ENCODE measurements around the gene EHMT1.
A peak's percentile ranks its signal among the peaks of the same experiment; 100 is the strongest.
"Not testable (repeated sequence)": the region's sequence is repeated elsewhere in the genome, so short reads cannot be mapped to it uniquely, and the experiment has no call there.

EHMT1 gene

GRCh38 chr9:137873408-137873807 is 254.6 kb downstream of the EHMT1 start:
- no peak for DNase-seq (ENCODE audit: low spot score)

- no peak for DNase-seq (ENCODE audit: low spot score)
Observed at GRCh38 chr9:137873858-137874362, 255.1 kb downstream of the EHMT1 start.

GRCh38 chr9:137875354-137875753 is 256.5 kb downstream of the EHMT1 start:
- no peak for DNase-seq (ENCODE audit: low spot score)

- no peak for DNase-seq (ENCODE audit: low spot score)
Observed at GRCh38 chr9:137875846-137876245, 257.0 kb downstream of the EHMT1 start.

GRCh38 chr9:137876269-137876668 is 257.5 kb downstream of the EHMT1 start:
- DNase-seq (ENCODE audit: low spot score) = no peak

GRCh38 chr9:137876781-137877386 is 258.1 kb downstream of the EHMT1 start:
- DNase-seq (ENCODE audit: low spot score) = no peak

- DNase-seq (ENCODE audit: low spot score) = peak; percentile 82
Observed at GRCh38 chr9:137877506-137878122, 258.8 kb downstream of the EHMT1 start, which contains the start of gene CACNA1B. Gene CACNA1B (plus strand): TSS chr9:137877782. CDS start chr9:137877934, 152 bp downstream.

GRCh38 chr9:137878146-137878941 is 259.5 kb downstream of the EHMT1 start:
- DNase-seq (ENCODE audit: low spot score) = peak; percentile 63

- no peak for DNase-seq (ENCODE audit: low spot score)
Observed at GRCh38 chr9:137879052-137879451, 260.2 kb downstream of the EHMT1 start.

GRCh38 chr9:137879566-137880150 is 260.9 kb downstream of the EHMT1 start:
- DNase-seq (ENCODE audit: low spot score) = no peak

GRCh38 chr9:137880160-137880975 is 261.6 kb downstream of the EHMT1 start:
- no peak for DNase-seq (ENCODE audit: low spot score)

GRCh38 chr9:137880976-137881530 is 262.2 kb downstream of the EHMT1 start:
- no peak for DNase-seq (ENCODE audit: low spot score)

GRCh38 chr9:137881591-137882505 is 263.0 kb downstream of the EHMT1 start:
- DNase-seq (ENCODE audit: low spot score) = no peak

GRCh38 chr9:137882506-137882821 is 263.7 kb downstream of the EHMT1 start:
- no peak for DNase-seq (ENCODE audit: low spot score)

- DNase-seq (ENCODE audit: low spot score) = not testable (repeated sequence)
Observed at GRCh38 chr9:137883977-137884376, 265.2 kb downstream of the EHMT1 start.

GRCh38 chr9:137884547-137884946 is 265.7 kb downstream of the EHMT1 start:
- DNase-seq (ENCODE audit: low spot score) = not testable (repeated sequence)

GRCh38 chr9:137885121-137885520 is 266.3 kb downstream of the EHMT1 start:
- DNase-seq (ENCODE audit: low spot score) = not testable (repeated sequence)
